Renal pelvis (tissue), 4 donors: Measurements from ENCODE around the gene KLF1. TPM values are rescaled to one million over a fixed set of nuclear protein-coding genes. Genes with fewer than 3 reads are reported as not detected.

Experiments
- DNase-seq: peaks from one replicate; pipeline ENCODE4 v3.0.0-alpha.2; 2013
- polyA plus RNA-seq, 3 donors: library from polyadenylated mRNA; unstranded; fragments of 120-200 nt; gene quantifications; one replicate each; pipeline ENCODE4 v1.2.1, GENCODE V29; 2013; ENCODE audit not compliant: insufficient read length in 3 of 3

KLF1 gene
- polyA plus RNA-seq, 3 donors, result 0.20 to 0.46 (median 0.45) TPM

DNA sequence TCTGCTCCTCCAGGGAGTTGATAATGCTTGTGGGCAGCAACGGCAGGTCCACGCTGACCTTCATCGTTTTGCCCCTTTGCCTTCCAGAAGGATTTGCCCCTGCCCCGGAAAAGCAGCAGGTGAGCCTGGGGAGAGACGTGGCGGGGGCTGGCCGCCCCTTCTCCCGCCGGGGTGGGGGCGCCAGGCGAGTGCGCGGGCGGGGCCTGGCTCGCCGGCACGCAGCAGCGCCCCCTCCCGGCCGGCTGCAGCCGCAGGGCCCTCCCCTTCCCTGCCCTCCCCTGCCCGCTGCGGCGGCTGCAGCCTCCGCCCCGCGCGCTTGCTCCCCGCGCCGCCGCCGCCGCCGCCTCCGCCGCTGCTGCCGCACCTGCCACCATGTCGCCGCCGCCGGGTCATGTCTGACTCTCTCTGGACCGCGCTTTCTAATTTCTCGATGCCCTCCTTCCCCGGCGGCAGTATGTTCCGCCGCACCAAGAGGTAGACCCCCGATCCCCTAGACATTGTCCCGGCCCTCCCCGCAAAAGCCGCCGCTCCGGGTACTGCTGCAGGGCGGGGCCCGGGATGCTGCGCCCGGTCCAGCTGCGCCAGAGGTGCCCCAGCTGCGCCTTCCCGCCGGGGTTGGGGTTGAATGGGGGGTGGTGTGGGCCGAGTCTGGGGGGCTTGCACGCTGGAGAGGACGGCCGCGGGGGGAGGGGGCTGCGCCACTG is 48.7 kb downstream of the KLF1 start, which contains the start of gene MAST1:
Gene MAST1, plus strand, starts transcription at position 334 of the 704 bp plus-strand sequence. Its CDS starts 58 bp downstream, at position 392.
- DNase-seq, result no peak

DNA sequence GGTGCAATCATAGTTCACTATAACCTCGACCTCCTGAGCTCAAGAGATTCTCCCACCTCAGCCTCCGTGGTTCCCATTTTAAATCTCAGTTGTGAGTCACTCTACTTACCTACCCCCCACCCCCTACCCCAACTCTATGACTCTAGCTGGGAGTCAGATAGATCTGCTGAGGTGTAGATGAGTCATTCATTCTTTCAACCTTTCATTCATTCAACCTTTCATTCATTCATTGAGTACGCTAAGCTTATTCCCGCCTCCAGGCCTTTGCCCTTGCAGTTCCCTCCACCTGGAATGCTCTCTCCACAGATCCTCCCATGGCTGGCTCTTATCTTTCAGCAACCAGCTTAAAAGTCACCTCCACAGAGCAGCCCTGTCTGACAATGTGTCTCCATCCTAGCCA is 49.8 kb downstream of the KLF1 start:
- no peak for DNase-seq

DNA sequence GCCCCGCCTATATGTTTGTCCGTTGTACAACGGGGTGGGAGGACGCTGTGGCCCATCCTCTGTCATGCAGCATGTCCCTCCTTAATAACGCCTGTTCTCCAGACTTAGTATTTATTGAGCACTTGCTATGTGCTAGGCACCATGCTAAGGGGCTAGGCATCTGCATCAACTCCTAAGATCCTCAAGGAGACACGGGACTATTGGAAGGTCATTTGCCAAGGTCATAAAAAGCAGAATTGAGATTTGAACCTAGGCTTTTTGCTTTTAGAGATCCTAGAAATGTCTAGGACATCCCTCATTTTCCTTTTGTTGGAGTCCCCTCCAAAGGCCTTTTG is 50.5 kb downstream of the KLF1 start:
- no peak for DNase-seq

DNA sequence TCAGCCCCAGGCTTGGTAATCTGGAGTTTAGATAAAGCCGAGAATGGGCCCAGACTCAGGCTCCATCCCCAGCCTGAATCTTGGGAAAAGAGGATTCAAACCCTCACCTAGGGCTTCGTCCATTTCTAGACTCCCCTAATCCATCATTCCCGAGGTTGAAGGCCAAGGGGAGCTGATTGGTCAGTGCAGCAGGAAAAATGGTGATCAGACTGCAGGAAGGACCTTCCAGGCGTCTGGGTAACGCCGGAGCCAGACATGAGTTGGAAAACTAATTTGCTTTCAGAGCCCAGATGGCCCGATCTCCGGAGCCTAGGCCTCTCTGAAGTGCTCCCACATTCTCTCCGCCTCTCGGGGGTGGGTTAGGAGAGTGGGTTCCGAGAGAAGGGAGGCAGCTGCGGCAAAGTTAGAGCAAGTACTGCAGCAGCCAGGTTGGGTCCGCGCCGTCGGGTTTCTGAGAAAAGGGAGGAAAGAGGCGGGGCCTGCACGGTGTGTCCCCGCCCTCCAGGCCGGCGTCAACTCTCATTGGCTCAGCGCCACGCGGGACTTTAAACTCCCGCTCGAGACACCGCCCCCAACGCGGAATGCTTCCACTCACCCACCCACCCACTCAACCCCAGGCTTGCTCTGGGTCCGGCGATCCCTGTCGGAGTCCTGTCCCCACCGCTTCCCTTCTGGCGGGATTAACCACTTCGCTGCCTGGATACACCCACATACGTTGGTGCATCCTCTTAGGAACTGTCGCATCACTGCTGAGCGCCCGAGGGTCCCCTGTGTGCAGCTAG is 51.8 kb downstream of the KLF1 start:
- DNase-seq, result no peak

DNA sequence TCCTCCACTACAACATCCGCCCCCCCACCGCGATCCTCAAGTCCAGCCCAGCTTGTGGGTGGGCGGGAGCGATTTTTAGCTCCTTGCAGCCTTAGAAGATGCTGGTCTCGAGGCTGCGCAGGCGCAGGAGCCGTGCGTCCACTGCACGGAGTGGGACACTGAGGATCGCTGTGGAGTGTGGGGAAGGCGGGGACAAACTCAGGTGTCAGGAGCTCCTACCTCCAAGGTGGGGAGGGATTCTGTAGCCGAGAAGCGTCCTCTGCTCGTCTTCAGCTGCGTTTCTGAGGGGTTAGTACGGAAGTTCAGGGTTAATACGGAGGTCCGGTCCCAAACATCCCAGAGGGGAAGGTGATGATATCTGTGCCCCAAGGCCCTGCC is 52.4 kb downstream of the KLF1 start, which contains the start of gene RTBDN:
Gene RTBDN, minus strand, starts transcription at position 14 of the 378 bp plus-strand sequence. CDS start 4,600 bp downstream, outside the sequence.
- DNase-seq, result no peak

Other genes starting within 250 kb of the KLF1 start
- gene MAN2B1, start 220.5 kb downstream of the KLF1 start, polyA plus RNA-seq, result 10 to 100 TPM; 31.3 to 41.3 (median 37.8) TPM
- gene WDR83, start 220.4 kb downstream of the KLF1 start, polyA plus RNA-seq, result 10 to 100 TPM; 19.7 to 27.9 (median 27.8) TPM
- 10 to 100 TPM; 83.0 to 91.7 (median 87.7) TPM for gene DHPS, start 205.3 kb downstream of the KLF1 start, polyA plus RNA-seq
- gene GNG14, start 199.2 kb downstream of the KLF1 start, polyA plus RNA-seq, result under 1 TPM in 2 of 3 donors, not detected in 1; 0.28 to 0.68 TPM
- 10 to 100 TPM; 16.6 to 18.9 (median 18.3) TPM for gene FBXW9, start 190.6 kb downstream of the KLF1 start, polyA plus RNA-seq
- 10 to 100 TPM; 73.6 to 96.4 (median 81.7) TPM for gene TNPO2, start 163.3 kb downstream of the KLF1 start, polyA plus RNA-seq
- gene TRIR, start 152.5 kb downstream of the KLF1 start, polyA plus RNA-seq, result 100 to 1,000 TPM; 172 to 217 (median 201) TPM
- 10 to 100 TPM; 86.8 to 98.0 (median 91.7) TPM for gene GET3, start 149.7 kb downstream of the KLF1 start, polyA plus RNA-seq
- under 1 TPM in 1 of 3 donors, not detected in 2; 0.15 TPM for gene BEST2, start 135.4 kb downstream of the KLF1 start, polyA plus RNA-seq
- gene HOOK2, start 111.6 kb downstream of the KLF1 start, polyA plus RNA-seq, result 10 to 100 TPM; 48.8 to 89.5 (median 81.1) TPM
- gene JUNB, start 95.7 kb downstream of the KLF1 start, polyA plus RNA-seq, result 10 to 100 TPM; 19.6 to 28.7 (median 20.5) TPM
- 100 to 1,000 TPM; 303 to 365 (median 345) TPM for gene PRDX2, start 85.4 kb downstream of the KLF1 start, polyA plus RNA-seq
- 1 to 10 TPM; 4.4 to 5.8 (median 5.8) TPM for gene THSD8, start 85.1 kb downstream of the KLF1 start, polyA plus RNA-seq
- gene RNASEH2A, start 80.6 kb downstream of the KLF1 start, polyA plus RNA-seq, result 10 to 100 TPM; 28.8 to 48.4 (median 46.0) TPM
- not detected for gene RTBDN, start 52.6 kb downstream of the KLF1 start, polyA plus RNA-seq
- gene MAST1, start 48.7 kb downstream of the KLF1 start, polyA plus RNA-seq, result 1 to 10 TPM; 1.1 to 1.4 (median 1.3) TPM
- gene DNASE2, start 5.8 kb downstream of the KLF1 start, polyA plus RNA-seq, result 10 to 100 TPM in 1 of 3 donors, 1 to 10 TPM in 2; 8.1 to 11.1 (median 9.1) TPM
- gene GCDH, start 4.0 kb upstream of the KLF1 start, polyA plus RNA-seq, result 10 to 100 TPM; 33.9 to 42.9 (median 36.7) TPM
- 1 to 10 TPM; 2.4 to 6.2 (median 5.5) TPM for gene SYCE2, start 32.1 kb upstream of the KLF1 start, polyA plus RNA-seq
- gene FARSA, start 46.5 kb upstream of the KLF1 start, polyA plus RNA-seq, result 10 to 100 TPM; 54.6 to 65.4 (median 62.1) TPM
- 1,000 to 10,000 TPM in 1 of 3 donors, 100 to 1,000 TPM in 2; 860 to 1,005 (median 871) TPM for gene CALR, start 51.4 kb upstream of the KLF1 start, polyA plus RNA-seq
- 10 to 100 TPM; 81.0 to 92.7 (median 89.6) TPM for gene RAD23A, start 58.7 kb upstream of the KLF1 start, polyA plus RNA-seq
- gene GADD45GIP1, start 70.0 kb upstream of the KLF1 start, polyA plus RNA-seq, result 10 to 100 TPM; 36.2 to 54.7 (median 42.6) TPM
- under 1 TPM; 0.06 to 0.22 (median 0.19) TPM for gene DAND5, start 82.4 kb upstream of the KLF1 start, polyA plus RNA-seq
- 10 to 100 TPM; 14.8 to 19.2 (median 14.9) TPM for gene NFIX, start 108.3 kb upstream of the KLF1 start, polyA plus RNA-seq
- gene LYL1, start 215.7 kb upstream of the KLF1 start, polyA plus RNA-seq, result 1 to 10 TPM; 5.2 to 7.7 (median 5.7) TPM
- gene TRMT1, start 229.5 kb upstream of the KLF1 start, polyA plus RNA-seq, result 10 to 100 TPM; 35.0 to 43.9 (median 42.9) TPM
- gene NACC1, start 231.1 kb upstream of the KLF1 start, polyA plus RNA-seq, result 10 to 100 TPM; 29.1 to 38.3 (median 38.1) TPM